GM18517 (cell line): Measurements from ENCODE around the gene ZBTB9.
"Not testable (repeated sequence)": the region's sequence is repeated elsewhere in the genome, so short reads cannot be mapped to it uniquely, and the experiment has no call there.

Experiments
- ATAC-seq: cut with Tn5 transposase; IDR thresholded peaks from one replicate; pipeline ENCODE4 v1.9.1; 2021; ENCODE audit warnings: mild to moderate bottlenecking, moderate library complexity; ENCODE audit not compliant: unreplicated experiment

Gene ZBTB9

DNA sequence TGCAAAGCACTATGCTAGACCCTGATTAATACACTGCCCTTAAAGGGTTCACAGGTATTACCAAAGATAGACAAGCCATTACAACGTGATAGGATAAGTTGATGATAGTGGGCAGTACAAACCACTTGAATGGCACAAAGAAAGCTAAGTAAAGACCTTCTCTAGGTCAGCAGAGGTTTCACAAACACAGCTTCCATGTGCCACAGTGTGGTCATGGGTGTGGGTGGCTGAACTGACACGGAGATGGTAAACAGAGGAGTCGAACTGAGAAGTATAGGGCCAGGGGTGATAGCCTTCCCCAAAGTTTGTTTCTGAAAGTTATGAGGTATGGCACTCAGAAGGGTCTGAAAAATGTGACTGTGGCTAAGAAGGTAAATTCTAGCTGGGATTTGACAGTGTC is 4.3 kb downstream of the ZBTB9 start:
- no peak for ATAC-seq

DNA sequence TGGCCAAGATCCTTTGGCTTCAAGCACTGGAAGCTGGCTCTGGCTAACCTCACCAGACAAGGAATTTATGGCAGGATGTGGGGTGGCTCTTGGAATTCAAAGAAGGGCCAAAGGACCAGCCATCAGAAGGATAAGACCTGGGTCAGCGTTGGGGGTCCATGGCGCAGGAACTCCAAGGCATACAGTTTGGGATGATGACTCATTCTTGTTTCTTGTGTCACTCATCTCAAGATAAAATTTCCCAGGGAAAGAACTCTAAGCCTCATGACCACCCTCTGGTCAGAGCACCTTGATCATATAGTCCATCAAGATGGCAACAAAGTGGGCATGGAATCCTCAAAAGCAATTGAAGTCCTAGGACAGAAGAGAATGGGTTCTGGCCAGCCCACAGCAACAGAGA is 4.8 kb downstream of the ZBTB9 start:
- no peak for ATAC-seq

GRCh38 chr6:33466075-33466735 is 11.8 kb downstream of the ZBTB9 start:
- no peak for ATAC-seq

DNA sequence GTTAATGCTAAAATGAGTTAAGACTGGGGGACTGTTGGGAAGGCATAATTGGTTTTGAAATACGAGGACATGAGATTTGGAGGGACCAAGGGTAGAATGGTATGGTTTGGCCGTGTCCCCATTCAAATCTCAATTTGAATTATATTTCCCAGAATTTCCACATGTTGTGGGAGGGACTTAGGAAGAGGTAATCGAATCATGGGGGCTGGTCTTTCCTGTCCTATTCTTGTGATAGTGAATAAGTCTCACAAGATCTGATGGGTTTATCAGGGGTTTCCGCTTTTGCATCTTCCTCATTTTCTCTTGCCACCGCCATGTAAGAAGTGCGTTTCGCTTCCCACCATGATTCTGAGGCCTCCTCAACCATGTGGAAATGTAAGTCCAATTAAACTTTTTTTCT is 12.7 kb downstream of the ZBTB9 start:
- ATAC-seq: no peak

- ATAC-seq: no peak
These were observed 15.3 kb downstream of the ZBTB9 start for GRCh38 chr6:33469661-33470060.

- ATAC-seq: no peak
These were observed 23.5 kb downstream of the ZBTB9 start for GRCh38 chr6:33477864-33478263.

GRCh38 chr6:33481192-33481591 is 26.8 kb downstream of the ZBTB9 start:
- no peak for ATAC-seq

DNA sequence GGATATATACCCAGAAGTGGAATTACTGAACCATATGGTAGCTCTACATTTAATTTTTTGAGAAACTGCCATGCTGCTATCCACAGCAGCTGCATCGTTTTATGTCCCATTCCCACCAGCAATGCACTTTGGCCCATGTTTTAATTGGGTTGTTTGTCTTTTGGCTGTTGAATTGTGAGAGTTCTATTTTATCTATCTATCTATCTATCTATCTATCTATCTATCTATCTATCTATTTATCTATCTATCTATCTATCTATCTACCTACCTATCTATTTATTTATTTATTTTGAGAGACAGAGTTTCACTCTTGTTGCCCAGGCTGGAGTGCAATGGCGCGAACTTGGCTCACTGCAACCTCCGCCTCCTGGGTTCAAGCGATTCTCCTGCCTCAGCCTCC is 28.2 kb downstream of the ZBTB9 start:
- ATAC-seq: not testable (repeated sequence)

DNA sequence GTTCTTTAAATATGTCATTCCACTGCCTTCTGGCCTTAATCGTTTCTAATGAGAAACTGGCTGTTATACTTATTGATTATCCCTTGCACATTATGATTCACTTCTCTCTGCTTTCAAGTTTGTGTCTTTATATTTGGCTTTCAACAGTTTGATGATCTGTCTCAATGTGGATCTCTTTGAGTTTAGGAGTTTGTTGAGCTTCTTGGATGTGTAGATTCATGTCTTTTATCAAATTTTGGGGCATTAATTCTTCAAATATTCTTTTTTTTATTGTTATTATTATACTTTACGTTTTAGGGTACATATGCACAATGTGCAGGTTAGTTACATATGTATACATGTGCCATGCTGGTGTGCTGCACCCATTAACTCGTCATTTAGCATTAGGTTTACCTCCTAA is 29.3 kb downstream of the ZBTB9 start:
- no peak for ATAC-seq

DNA sequence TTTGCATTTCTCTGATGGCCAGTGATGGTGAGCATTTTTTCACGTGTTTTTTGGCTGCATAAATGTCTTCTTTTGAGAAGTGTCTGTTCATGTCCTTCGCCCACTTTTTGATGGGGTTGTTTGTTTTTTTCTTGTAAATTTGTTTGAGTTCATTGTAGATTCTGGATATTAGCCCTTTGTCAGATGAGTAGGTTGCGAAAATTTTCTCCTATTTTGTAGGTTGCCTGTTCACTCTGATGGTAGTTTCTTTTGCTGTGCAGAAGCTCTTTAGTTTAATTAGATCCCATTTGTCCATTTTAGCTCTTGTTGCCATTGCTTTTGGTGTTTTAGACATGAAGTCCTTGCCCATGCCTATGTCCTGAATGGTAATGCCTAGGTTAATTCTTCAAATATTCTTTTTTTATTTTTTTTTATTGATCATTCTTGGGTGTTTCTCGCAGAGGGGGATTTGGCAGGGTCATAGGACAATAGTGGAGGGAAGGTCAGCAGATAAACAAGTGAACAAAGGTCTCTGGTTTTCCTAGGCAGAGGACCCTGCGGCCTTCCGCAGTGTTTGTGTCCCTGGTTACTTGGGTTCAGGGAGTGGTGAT is 30.4 kb downstream of the ZBTB9 start:
- ATAC-seq: not testable (repeated sequence)

DNA sequence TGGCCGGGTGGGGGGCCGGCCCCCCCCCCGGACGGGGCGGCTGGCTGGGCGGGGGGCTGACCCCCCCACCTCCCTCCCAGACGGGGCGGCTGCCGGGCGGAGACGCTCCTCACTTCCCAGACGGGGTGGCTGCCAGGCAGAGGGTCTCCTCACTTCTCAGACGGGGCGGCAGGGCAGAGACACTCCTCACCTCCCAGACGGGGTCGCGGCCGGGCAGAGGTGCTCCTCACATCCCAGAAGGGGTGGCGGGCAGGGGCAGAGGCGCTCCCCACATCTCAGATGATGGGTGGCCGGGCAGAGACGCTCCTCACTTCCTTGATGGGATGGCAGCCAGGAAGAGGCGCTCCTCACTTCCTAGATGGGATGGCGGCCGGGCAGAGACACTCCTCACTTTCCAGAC is 31.3 kb downstream of the ZBTB9 start:
- not testable (repeated sequence) for ATAC-seq

DNA sequence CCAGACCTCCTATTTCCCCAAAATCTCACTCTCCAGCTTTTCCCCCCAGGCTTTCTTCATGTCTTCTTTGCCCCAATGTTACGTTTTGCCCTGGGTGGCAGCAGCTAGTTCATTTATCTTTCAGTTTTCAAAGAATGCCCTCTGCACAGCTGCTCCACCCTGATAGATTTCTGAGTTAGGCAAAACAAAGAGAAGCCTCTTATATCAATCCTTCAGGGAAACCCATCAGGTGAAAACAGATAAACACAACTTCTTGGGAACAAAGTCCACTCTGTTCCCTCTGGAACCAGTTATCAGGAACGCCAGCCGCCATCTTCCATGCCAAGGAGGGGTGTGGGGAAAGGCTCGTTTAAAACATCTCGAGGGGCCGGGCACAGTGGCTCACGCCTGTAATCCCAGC is 34.0 kb downstream of the ZBTB9 start:
- ATAC-seq: no peak

- no peak for ATAC-seq
These were observed 35.8 kb downstream of the ZBTB9 start for GRCh38 chr6:33490198-33490597.

DNA sequence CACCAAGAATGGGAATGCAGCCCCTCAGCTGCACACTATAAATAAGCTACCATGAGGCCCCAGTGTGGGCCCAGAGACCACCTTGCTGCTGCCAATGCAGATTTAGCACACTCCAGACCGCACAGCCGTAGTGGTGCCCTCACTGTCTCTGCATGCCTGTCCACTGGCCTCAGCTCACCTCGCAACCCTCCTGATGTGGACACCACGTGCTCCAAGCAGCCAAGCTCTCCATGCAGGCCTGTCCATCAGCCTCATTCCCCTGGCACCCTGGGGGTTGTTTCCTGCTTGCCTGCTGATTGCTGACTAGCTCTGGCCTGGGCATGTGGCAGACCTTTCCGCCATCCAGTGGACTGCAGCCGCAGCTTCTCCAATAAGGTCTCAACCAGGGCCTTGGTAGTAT is 36.2 kb downstream of the ZBTB9 start:
- no peak for ATAC-seq

DNA sequence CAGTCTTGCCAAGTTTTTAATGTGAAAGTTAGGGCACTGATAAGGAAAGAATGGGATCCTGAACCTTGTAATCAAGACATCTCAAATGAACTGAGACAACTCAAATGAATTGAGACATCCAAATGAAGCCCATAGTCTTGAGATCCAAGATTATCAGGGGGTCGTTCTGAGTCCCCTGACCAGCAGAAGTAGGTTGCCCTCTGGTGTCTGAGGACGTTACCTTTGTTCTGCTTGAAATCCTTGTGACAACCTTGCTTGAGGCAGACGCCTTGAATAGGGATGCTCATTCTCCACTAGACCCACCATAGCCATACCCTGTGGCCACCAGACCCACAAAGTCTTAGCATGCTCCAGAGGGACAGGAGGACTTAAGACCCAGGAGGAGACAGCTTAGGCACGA is 37.7 kb downstream of the ZBTB9 start:
- ATAC-seq: no peak

DNA sequence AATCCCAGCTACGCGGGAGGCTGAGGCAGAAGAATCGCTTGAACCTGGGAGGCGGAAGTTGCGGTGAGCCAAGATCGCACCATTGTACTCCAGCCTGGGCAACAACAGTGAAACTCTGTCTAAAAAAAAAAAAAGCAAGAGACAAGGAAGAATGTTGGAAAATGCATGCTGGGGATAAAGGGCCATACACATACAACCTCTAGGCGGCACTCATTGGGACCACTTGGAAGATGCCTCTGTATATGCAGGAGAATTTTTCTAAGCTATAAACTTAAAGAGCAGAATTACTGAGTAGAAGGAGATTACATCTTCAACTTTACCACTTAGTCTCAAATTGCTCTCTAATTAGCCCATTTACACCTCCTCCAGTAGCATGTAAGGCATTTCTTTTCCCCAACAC is 42.8 kb downstream of the ZBTB9 start:
- ATAC-seq: no peak

- ATAC-seq: no peak
These were observed 48.1 kb downstream of the ZBTB9 start for GRCh38 chr6:33502486-33502885.

DNA sequence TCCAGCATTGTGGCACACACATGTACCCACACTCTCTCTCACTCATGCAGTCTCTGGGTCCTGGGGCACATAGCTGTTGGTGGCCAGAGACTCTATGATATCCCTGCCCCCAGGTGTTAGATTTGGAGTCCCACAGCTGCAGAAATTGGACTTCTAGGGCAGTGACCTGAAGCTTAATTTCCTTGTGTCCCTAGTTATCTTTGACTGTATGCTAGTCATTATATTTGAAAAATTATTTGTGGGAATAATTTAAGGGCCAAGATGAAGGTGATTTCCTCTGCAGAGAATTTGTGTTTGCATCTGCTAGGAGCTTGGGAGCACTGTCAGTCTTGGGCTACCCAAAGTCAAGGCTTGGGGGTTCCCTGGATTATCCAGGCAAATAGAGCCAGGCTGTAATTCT is 50.1 kb downstream of the ZBTB9 start:
- no peak for ATAC-seq

GRCh38 chr6:33505548-33506370 is 51.4 kb downstream of the ZBTB9 start:
- no peak for ATAC-seq
